Right lobe of liver (tissue), 6 donors: ENCODE results near the gene DCTN1. TPM values are rescaled to one million over a fixed set of nuclear protein-coding genes. Genes with fewer than 3 reads are reported as not detected.

ENCODE experiments used
- ATAC-seq, 4 donors: fragments of 200-7000 bp; cut with Tn5 transposase; one replicate each; pipeline ENCODE4 v1.9.1; 2020; ENCODE audit warnings: mild to moderate bottlenecking in 4 of 4, moderate library complexity in 4 of 4
- DNase-seq, 3 donors: peaks; one replicate each; pipeline ENCODE4 v3.0.0-alpha.2; 2020
- H3K27ac ChIP-seq, 3 donors: fragments of 200-600 bp; one replicate each; pipeline ENCODE4 v1.8.0; 2022
- H3K27me3 ChIP-seq, 2 donors: fragments of 200-600 bp; one replicate each; pipeline ENCODE4 v1.8.0; 2022
- H3K36me3 ChIP-seq, 4 donors: fragments of 200-600 bp; sonication (generic) in 1 of 4; one replicate each; pipeline versions ENCODE4 v1.5.1 to v1.8.0; 2017 to 2022; ENCODE audit warnings: control low read depth in 1 of 4
- H3K4me1 ChIP-seq, 4 donors: fragments of 200-600 bp; sonication (generic) in 1 of 4; one replicate each; pipeline versions ENCODE4 v1.5.1 to v1.8.0; 2017 to 2022; ENCODE audit warnings: control low read depth in 1 of 4
- H3K4me3 ChIP-seq, 3 donors: fragments of 200-600 bp; one replicate each; pipeline ENCODE4 v1.8.0; 2022
- H3K9me3 ChIP-seq, 4 donors: fragments of 200-600 bp; sonication (generic) in 1 of 4; one replicate each; pipeline versions ENCODE4 v1.5.1 to v1.8.0; 2017 to 2022; ENCODE audit warnings: control low read depth in 1 of 4
- POLR2A ChIP-seq: fragments of 450-650 bp; IDR thresholded peaks from one replicate; pipeline ENCODE4 v1.6.1; 2017; ENCODE audit warnings: antibody characterized with exemption, mild to moderate bottlenecking
- WGBS: methylation state at CpG from one replicate; pipeline ENCODE4 v1.1.6; 2018; ENCODE audit warnings: low coverage, low lambda C conversion rate; ENCODE audit not compliant: insufficient coverage; ENCODE audit errors: missing lambda C conversion rate; 5-methylcytosine and 5-hydroxymethylcytosine counted together
- intact Hi-C, 2 donors: fragments of 100-400 bp; cut with DNase I; formaldehyde crosslinking; loops; one replicate each; pipeline versions ENCODE4 v1.11.2 to v1.14.1; 2022
- total RNA-seq, 6 experiments: library from RNA; depleted of rRNA in 2 of 6; stranded (reverse); fragments of >200 nt in 2 of 6; fragmentation: NEBNext Ultra II Directional in 3 of 6; extraction: Animal tissue kit (Norgen Biotek cat#: 25700) in 3 of 6; gene quantifications; one replicate each; pipeline versions ENCODE4 v1.1.0 to v1.2.4, GENCODE V29; 2016 to 2023
- TF ChIP-seq, protein P1 (sequence below), 4 donors: fragments of 200-600 bp in 3 of 4; fragments of 450-650 bp in 1 of 4; IDR thresholded peaks; one replicate each; pipeline versions ENCODE4 v1.5.1 to v1.8.0; 2016 to 2022; ENCODE audit warnings: antibody characterized with exemption in 4 of 4, mild to moderate bottlenecking in 2 of 4
- donor health status: DM: no; HTN: yes; CAD: no.
- donor health status: DM: no; HTN: no; CAD: no.
- donor health status: DM: no; HTN: no; CAD: no.
- donor health status: DM: no; HTN: yes; CAD: no.
- donor health status: DM: no; HTN: yes; CAD: no.

DCTN1 gene
- total RNA-seq, 6 experiments from 2014 or later: 33.7 to 47.9 (median 37.3) TPM

- Histone ChIP-seq H3K36me3 (no peaks in the 10 kb centered on the region), H3K4me3 (no peak overlapping the region), H3K27me3 (no peaks in the 10 kb centered on the region), H3K4me1 (peaks cover 0 to 31% (median 17%) of the 10 kb centered on the region in 4 donors), H3K9me3 (no peaks in the 10 kb centered on the region), H3K27ac (no peak overlapping the region)
- ATAC-seq (no peak), DNase-seq (no peak)
- TF ChIP-seq POLR2A: no peak
- TF ChIP-seq, protein P1, sequence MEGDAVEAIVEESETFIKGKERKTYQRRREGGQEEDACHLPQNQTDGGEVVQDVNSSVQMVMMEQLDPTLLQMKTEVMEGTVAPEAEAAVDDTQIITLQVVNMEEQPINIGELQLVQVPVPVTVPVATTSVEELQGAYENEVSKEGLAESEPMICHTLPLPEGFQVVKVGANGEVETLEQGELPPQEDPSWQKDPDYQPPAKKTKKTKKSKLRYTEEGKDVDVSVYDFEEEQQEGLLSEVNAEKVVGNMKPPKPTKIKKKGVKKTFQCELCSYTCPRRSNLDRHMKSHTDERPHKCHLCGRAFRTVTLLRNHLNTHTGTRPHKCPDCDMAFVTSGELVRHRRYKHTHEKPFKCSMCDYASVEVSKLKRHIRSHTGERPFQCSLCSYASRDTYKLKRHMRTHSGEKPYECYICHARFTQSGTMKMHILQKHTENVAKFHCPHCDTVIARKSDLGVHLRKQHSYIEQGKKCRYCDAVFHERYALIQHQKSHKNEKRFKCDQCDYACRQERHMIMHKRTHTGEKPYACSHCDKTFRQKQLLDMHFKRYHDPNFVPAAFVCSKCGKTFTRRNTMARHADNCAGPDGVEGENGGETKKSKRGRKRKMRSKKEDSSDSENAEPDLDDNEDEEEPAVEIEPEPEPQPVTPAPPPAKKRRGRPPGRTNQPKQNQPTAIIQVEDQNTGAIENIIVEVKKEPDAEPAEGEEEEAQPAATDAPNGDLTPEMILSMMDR (IDR thresholded peaks at IDR 0.05): no peak
- 67% methylated on average over 1 of the region's 1 CpG for WGBS
- intact Hi-C loops: loop anchor here in 1 of 2 donors (10.0 kb wide), 1 partner anchor 53 kb away; no protein-coding TSS in a partner anchor
Measured at GRCh38 chr2:74387346-74387745, 7.2 kb upstream of the DCTN1 start.

- 78% methylated on average over 7 of the region's 8 CpGs for WGBS
- ATAC-seq (no peak), DNase-seq (no peak)
- H3K9me3 ChIP-seq: no peaks in the 10 kb centered on the region
- no peaks in the 10 kb centered on the region for H3K36me3 ChIP-seq
- H3K4me1 ChIP-seq: peaks cover 0 to 23% (median 10%) of the 10 kb centered on the region in 4 donors
- no peak overlapping the region for H3K27ac ChIP-seq
- H3K4me3 ChIP-seq: no peak overlapping the region
- intact Hi-C loops: loop anchor here in 1 of 2 donors (10.0 kb wide), 1 partner anchor 51 kb away; no protein-coding TSS in a partner anchor
- H3K27me3 ChIP-seq: no peaks in the 10 kb centered on the region
- TF ChIP-seq, protein P1 (IDR thresholded peaks at IDR 0.05): no peak
Measured at GRCh38 chr2:74385396-74385795, 5.3 kb upstream of the DCTN1 start.

- peaks cover 0 to 20% (median 7%) of the 10 kb centered on the region in 4 donors for H3K4me1 ChIP-seq
- no peaks in the 10 kb centered on the region for H3K36me3 ChIP-seq
- no peak for ATAC-seq
- no peak for TF ChIP-seq POLR2A
- TF ChIP-seq, protein P1 (IDR thresholded peaks at IDR 0.05): no peak
- H3K27me3 ChIP-seq: no peaks in the 10 kb centered on the region
- H3K27ac ChIP-seq: peak overlapping the region in 1 of 3 donors; percentile 6
- no peaks in the 10 kb centered on the region for H3K9me3 ChIP-seq
- intact Hi-C loops: loop anchor here in 1 of 2 donors (10.0 kb wide), 1 partner anchor 49 kb away; no protein-coding TSS in a partner anchor
- WGBS: 79% methylated on average over 3 of the region's 3 CpGs
- H3K4me3 ChIP-seq: no peak overlapping the region
- DNase-seq: no peak
Measured at GRCh38 chr2:74384051-74384450, 3.9 kb upstream of the DCTN1 start.

DNA sequence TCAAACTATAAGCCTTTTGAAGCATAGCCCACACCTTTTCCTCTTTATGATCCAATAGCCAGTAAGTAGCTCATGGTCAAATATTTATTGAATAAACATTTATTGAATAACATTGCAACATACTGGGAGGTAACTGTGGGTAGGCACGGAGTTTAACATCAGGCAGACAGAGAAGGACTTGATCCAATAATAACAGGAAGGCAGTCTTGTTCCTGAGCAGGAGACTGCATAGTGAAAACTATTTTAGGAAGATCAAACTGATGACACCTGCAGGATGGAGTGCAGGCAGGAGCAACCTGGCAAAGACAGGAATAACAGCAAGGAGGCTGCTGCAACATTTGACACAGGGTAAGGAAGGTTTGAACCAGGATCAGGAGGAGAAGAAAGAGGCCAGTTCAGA is 3.1 kb upstream of the DCTN1 start:
- peak in 1 of 3 donors; percentile 58 for DNase-seq
- peak overlapping the region; percentile 6 to 55 (median 42) for H3K27ac ChIP-seq

More for the DNA sequence above, 3.1 kb upstream of the DCTN1 start:
- Histone ChIP-seq H3K9me3 (no peaks in the 10 kb centered on the region), H3K36me3 (no peaks in the 10 kb centered on the region), H3K27me3 (no peaks in the 10 kb centered on the region), H3K4me3 (peak overlapping the region in 1 of 3 donors; percentile 22), H3K4me1 (peaks cover 0 to 20% (median 7%) of the 10 kb centered on the region in 4 donors)
- intact Hi-C loops: loop anchor here in 1 of 2 donors (10.0 kb wide), 1 partner anchor 48 kb away; no protein-coding TSS in a partner anchor
- WGBS: 0% methylated on average over 1 of the region's 1 CpG
- ATAC-seq: peak; percentile 96
- TF ChIP-seq, protein P1 (IDR thresholded peaks at IDR 0.05): peak in 1 of 4 donors; percentile 30
- TF ChIP-seq POLR2A: no peak
